Measurements from ENCODE around the gene HDGFL3. TPM values are rescaled to one million over a fixed set of nuclear protein-coding genes. Genes with fewer than 3 reads are reported as not detected.

The HDGFL3 gene
- total and polyA plus RNA-seq, 8 donors = 29.0 to 112 (median 100) TPM

DNA sequence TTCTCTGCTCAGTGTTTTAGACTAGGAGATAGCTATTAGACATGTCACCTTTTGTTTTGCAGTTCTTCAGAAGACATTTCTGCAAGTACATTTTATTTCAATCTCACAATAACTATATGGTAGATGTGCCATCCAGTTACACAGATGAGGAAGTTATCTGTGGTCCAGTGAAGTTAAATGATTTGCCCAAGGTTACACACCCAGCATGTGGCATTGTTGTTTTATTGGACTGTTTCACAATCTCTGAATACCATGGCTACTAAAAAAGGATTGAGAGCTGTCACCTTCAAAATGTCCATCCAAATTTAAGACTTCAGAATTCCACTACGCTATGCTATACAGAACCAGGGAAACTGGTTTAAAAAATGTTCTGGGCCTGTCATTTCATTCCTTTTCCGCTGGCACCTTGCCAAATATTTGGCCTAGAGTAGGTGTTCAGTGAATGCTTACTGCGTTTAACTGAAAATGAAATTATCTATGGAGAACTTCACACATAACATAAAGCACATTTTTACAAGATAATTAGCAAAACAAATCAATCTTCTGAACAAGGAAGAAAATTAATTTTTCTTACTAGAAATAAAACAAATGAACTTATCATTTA lies 80.0 kb downstream of the HDGFL3 start:
- no peak overlapping the region for H3K27ac ChIP-seq
- DNase-seq (no peak), ATAC-seq (no peak)
- no peaks in the 10 kb centered on the region for H3K4me1 ChIP-seq
- peaks cover 0 to 79% of the 10 kb centered on the region in 2 donors for H3K36me3 ChIP-seq
- no peaks in the 10 kb centered on the region for H3K27me3 ChIP-seq
- H3K4me3 ChIP-seq = no peak overlapping the region
- no peaks in the 10 kb centered on the region for H3K9me3 ChIP-seq
- intact Hi-C loops (cut with DNase I) = no loop called here
- TF ChIP-seq, protein P1, sequence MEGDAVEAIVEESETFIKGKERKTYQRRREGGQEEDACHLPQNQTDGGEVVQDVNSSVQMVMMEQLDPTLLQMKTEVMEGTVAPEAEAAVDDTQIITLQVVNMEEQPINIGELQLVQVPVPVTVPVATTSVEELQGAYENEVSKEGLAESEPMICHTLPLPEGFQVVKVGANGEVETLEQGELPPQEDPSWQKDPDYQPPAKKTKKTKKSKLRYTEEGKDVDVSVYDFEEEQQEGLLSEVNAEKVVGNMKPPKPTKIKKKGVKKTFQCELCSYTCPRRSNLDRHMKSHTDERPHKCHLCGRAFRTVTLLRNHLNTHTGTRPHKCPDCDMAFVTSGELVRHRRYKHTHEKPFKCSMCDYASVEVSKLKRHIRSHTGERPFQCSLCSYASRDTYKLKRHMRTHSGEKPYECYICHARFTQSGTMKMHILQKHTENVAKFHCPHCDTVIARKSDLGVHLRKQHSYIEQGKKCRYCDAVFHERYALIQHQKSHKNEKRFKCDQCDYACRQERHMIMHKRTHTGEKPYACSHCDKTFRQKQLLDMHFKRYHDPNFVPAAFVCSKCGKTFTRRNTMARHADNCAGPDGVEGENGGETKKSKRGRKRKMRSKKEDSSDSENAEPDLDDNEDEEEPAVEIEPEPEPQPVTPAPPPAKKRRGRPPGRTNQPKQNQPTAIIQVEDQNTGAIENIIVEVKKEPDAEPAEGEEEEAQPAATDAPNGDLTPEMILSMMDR (IDR thresholded peaks at IDR 0.05) = no peak

DNA sequence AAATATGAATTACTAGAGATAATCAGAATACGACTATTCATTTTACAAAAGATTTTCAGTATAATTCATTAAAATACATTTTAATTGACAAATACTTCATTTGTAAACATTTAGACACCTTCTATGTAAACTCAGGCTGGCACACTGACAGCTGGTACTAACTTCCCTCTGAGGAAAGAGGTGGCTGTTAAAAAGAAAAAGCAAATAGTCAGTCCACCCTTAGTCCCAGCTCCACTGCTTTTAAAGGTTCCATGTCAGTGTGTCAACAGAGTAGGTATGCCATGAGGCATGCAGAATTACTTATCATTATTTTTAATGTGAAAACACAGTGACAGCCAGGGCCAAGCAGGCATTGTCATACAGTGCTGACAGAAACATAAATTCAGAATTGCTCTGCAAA lies 84.1 kb downstream of the HDGFL3 start:
- H3K9me3 ChIP-seq = no peaks in the 10 kb centered on the region
- H3K27ac ChIP-seq = no peak overlapping the region
- no peaks in the 10 kb centered on the region for H3K27me3 ChIP-seq
- TF ChIP-seq, protein P1 (IDR thresholded peaks at IDR 0.05) = no peak
- intact Hi-C loops (cut with DNase I) = no loop called here
- H3K4me1 ChIP-seq = no peaks in the 10 kb centered on the region
- DNase-seq = no peak
- H3K4me3 ChIP-seq = no peak overlapping the region
- peaks cover 0 to 71% of the 10 kb centered on the region in 2 donors for H3K36me3 ChIP-seq
- no peak for ATAC-seq

DNA sequence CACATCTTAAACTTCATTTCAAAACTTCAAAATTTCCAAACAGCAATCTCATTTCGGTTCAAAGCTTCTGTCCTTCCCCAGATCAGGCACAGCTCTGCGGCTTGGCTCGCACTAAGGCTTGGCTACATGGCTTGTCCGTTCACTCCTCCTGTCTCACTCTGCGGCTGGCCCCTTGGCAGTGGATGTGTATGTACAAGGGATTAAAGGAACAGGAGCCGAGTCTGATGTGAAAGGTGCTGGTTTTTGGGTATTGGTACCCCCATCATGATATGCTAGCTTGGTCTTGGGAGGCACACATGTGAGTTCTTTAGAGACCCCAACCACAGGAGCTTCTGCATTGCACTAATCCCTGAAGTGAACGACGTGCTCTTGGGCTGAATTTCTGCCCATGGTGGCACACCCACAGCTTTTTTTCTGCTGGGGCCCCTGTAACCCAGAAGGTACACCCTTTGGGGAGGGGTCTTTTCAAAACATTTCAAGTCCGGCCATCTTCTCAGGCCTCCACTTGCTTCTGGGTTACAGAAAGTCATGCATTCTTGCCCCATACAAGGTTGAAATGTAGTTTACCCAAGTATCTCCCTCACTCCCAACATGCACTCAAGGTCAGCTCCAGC lies 87.5 kb downstream of the HDGFL3 start:
- ATAC-seq = no peak

DNA sequence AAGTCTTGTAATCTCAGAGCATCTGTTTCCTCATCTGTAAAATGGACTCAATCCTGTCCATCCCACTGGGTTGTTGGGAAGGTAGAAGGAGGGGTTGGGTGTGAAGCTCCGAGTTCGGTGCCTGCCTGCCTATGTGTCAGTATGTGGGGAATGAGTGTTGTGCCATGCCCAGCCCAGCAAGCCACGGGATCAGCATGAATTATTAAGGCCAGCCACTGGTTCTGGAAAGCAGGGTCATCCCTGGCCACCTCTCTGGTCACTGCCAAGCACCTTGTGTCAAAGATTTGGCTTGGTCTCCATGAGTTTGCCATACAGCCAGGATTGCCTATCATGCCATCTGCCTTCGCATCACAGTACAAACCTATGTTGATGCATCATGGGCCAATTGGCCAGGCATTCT lies 88.7 kb downstream of the HDGFL3 start:
- intact Hi-C loops (cut with DNase I) = no loop called here
- TF ChIP-seq, protein P1 (IDR thresholded peaks at IDR 0.05) = no peak
- H3K27ac ChIP-seq = no peak overlapping the region
- H3K36me3 ChIP-seq = peaks cover 0 to 83% of the 10 kb centered on the region in 2 donors
- H3K9me3 ChIP-seq = no peaks in the 10 kb centered on the region
- no peak for ATAC-seq
- no peaks in the 10 kb centered on the region for H3K4me1 ChIP-seq
- H3K27me3 ChIP-seq = no peaks in the 10 kb centered on the region
- H3K4me3 ChIP-seq = no peak overlapping the region
- no peak for DNase-seq

More for the DNA sequence above, 87.5 kb downstream of the HDGFL3 start:
- Histone ChIP-seq H3K4me3 (no peak overlapping the region), H3K36me3 (peaks cover 0 to 78% of the 10 kb centered on the region in 2 donors), H3K27ac (no peak overlapping the region), H3K9me3 (no peaks in the 10 kb centered on the region), H3K27me3 (no peaks in the 10 kb centered on the region), H3K4me1 (no peaks in the 10 kb centered on the region)
- TF ChIP-seq, protein P1 (IDR thresholded peaks at IDR 0.05) = no peak
- no peak for DNase-seq
- intact Hi-C loops (cut with DNase I) = no loop called here

DNA sequence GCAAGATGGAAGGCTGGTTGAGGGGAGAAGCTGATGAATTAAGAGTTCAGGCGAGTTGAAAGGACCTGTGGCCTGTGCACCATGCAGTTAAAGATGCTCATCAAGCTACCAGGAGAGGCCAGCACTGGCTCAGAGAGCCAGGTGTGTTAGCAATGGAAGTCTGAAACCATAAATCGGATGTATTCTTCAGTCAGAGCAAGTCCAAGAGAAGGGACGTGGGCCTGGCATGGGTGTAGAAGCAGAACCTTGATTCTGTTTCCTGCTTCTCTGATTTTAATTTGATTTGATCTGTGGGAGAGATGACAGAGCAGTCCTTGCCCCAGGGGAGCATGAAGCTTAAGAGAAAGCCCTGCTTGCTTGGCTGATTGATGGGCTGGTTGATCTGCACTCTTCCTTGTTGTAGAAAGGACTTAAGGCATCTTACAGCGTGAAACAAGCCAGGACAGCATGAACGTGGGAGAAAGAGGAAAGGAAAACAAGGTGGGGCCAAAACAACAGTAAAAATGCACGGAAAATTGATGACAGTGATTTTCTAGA lies 89.3 kb downstream of the HDGFL3 start:
- no peaks in the 10 kb centered on the region for H3K27me3 ChIP-seq
- no peaks in the 10 kb centered on the region for H3K4me1 ChIP-seq
- H3K36me3 ChIP-seq = peaks cover 0 to 86% of the 10 kb centered on the region in 2 donors
- DNase-seq (no peak), ATAC-seq (no peak)
- H3K27ac ChIP-seq = no peak overlapping the region
- intact Hi-C loops (cut with DNase I) = no loop called here
- H3K9me3 ChIP-seq = no peaks in the 10 kb centered on the region
- H3K4me3 ChIP-seq = no peak overlapping the region
- TF ChIP-seq, protein P1 (IDR thresholded peaks at IDR 0.05) = no peak
